NAMALWA (cell line): ENCODE data around the gene SIGLEC1.

Experiments used
- DNase-seq: peaks from one replicate; pipeline ENCODE4 v3.0.0-alpha.2; 2015; ENCODE audit warnings: low spot score

The SIGLEC1 gene

DNA sequence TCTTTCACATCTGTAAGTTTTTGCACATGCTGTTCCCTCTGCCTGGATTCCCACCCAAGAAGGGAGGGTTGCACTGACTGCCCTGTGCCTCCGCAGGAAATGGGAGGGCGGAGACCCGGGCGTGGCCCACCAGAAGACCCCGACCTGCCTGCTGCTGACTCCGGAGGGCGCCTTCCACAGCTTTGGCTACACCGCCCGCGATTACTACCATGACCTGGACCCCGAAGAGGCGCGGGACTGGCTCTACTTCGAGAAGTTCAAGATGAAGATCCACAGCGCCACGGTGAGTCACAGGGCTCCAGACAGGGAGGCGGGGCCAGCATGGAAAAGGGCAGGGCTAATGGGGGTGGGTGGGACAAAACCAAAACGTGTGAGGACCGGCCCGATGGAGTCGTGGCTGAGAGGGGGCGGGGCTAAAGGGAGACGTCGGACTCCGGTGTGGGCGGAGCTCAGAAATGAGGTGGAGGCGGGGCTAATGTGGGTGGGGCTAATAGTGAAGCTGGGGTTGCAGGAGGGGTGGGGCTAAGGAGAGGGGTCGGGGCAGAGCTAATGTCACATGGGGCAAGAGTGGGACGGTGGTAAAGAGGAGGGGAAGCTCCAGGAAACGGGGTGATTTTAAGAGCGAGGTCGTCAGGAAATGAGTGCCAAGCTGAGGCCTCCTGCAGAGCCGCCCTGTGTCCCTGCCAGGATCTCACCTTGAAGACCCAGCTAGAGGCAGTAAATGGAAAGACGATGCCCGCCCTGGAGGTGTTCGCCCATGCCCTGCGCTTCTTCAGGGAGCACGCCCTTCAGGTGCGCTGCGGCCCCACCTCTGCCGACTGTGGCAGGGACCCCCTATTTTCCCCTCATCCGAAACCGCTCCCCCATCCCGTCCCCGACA is 32.6 kb upstream of the SIGLEC1 start:
- peak; percentile 79 for DNase-seq

DNA sequence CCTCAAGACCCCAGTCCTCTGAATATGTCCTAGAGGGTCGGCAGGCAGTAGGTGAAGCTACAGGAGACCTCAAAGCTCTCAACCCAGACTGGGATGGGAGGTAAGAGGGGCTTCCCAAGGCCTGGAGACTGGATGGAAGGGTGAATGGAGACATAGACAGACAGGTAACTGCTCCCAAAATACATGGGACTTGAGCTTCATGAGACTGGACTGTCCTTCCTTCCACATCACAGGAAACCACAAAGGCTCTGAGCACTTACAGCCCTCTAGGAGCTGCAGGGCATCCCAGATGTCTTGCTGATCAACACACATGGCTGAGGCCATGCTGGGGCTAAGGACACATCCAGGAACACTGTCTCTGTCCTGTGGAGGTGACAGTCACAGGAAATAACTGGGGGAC is 31.6 kb upstream of the SIGLEC1 start:
- no peak for DNase-seq

DNA sequence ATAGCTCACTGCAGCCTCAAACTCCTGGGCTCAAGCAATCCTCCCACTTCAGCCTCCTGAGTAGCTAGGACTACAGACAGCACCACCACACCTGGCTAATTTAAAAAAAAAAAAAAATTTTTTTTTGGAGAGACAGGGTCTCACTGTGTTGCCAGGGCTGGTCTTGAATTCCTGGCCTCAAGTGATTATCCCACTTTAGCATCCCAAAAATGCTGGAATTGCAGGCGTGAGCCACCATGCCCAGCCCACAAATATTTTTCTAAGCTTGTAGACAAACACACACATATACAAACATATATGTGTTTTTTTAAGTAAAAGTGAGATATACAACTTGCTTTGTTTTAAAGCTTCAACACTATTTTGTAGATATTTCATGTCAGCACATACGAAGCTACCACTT is 30.9 kb upstream of the SIGLEC1 start:
- no peak for DNase-seq

DNA sequence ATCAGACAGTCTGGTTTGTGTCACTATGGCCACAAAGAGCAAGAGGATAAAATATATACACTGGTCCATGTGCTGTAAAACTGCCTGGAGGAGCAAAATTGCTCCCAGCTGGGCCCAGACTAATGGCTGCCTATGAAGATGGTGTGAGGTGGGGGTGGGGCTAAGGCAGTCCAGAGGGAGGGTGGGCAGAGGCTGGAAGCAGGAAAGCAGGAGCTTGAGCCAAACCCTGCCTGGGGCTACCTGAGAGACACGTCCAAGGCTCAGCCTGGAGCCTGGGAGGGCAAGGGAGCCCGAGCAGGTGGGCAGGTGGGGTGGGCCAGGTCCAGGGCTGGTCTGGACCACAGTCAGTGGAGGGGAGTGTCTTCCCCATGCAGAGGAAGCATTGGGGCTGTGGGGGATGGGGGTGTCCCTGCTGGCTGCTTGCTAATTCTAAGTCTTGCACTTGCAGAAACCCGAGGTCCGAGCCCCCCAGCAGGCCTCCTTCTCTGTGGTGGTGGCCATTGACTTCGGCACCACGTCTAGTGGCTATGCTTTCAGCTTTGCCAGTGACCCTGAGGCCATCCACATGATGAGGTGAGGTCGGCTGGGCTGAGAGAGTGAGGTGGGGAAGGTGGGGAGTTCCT is 29.5 kb upstream of the SIGLEC1 start:
- DNase-seq = no peak

DNA sequence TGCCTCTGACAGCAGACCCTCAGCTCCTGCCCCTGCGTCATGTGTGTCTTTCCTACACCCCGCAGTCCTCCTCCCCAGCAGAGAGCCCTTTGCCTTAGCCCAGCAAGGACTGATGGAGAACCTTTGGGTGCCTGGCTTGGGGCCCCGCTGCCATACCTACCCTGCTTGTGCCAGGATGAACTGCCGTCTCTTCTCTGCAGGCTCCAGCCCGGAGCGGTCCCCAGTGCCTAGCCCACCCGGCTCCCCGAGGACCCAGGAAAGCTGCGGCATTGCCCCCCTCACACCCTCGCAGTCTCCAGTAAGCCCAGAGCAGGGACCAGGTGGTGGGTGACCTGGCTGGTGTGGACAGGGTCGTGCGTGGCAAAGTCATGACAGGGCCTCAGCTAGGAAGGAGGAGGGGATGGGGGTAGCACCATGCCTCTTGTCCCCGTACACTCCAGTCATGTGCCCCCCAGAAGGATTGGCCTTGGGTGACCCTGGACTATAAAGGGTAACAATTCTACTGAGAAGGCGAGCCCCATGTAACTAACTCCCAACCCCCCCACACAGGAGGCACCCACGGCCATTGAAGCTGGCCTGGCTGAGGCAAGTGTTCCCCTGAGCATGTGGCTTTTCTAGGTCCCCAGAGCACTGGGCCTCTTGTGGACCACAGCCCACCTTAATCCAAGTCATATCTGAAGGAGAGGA is 28.4 kb upstream of the SIGLEC1 start:
- no peak for DNase-seq

DNA sequence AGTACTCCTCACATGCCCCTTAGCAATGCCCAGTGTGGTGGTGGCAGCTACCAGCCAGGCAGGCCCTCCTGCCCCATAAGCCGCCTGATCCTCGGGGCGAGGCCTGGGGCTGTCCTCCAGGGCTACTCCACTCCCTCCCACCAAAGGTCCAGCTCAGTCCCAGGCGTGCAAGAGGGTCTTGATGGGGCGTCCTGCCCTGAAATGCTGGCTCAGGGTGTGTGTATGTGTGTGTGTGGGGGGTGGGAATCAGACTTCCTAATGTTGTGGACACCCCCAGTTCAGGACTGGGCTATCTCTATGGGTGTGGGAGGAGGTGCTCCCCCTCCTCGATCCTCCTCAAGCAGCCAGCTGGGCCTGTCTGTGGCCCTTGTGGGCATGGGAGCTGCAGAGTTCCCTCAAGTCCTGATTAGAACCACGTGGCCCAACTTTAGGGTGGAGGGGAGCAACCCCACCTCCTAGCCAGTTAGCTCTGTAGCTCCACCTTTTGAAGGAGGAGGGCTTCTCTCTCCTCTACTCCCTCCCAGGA is 27.6 kb upstream of the SIGLEC1 start:
- DNase-seq = no peak

DNA sequence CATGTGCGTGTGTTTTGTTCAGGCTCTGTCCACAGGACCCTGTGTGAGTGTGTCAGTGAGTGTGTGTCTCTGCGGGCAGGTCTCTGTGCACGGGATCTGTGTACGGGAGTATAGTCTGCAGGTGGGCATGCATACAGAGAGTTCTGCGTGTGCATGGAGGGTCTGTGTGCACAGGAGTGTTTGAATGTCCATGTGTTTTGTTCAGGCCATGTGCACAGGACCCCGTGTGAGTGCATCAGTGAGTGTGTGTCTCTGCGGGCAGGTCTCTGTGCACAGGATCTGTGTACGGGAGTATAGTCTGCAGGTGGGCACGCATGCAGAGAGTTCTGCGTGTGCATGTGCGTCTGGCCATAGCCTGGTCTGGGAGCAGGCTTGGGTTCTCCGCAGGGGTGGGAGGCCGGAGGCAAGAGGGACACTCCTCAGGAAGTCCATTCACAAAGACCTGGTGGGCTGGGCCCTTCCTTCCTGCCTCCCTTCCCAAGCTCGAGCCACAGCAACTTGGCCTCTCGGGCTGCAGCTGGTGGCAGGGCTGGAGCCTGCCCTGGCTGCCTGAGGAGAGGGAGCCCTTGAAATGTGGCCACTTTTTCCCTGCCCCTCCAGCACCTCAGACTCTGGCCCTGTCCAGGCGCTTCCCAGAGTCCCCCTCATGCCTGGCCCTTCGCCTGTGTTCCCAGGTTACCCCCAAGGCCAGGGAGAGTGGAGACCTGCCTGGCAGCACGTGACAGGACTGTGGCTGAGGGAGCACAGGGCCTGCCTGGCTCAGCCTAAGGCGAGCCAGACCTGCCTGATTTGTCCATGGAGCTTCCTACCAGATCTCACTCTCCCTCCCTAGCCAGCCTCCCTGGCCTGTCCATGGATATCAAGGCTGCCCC is 26.9 kb upstream of the SIGLEC1 start:
- DNase-seq = no peak

DNA sequence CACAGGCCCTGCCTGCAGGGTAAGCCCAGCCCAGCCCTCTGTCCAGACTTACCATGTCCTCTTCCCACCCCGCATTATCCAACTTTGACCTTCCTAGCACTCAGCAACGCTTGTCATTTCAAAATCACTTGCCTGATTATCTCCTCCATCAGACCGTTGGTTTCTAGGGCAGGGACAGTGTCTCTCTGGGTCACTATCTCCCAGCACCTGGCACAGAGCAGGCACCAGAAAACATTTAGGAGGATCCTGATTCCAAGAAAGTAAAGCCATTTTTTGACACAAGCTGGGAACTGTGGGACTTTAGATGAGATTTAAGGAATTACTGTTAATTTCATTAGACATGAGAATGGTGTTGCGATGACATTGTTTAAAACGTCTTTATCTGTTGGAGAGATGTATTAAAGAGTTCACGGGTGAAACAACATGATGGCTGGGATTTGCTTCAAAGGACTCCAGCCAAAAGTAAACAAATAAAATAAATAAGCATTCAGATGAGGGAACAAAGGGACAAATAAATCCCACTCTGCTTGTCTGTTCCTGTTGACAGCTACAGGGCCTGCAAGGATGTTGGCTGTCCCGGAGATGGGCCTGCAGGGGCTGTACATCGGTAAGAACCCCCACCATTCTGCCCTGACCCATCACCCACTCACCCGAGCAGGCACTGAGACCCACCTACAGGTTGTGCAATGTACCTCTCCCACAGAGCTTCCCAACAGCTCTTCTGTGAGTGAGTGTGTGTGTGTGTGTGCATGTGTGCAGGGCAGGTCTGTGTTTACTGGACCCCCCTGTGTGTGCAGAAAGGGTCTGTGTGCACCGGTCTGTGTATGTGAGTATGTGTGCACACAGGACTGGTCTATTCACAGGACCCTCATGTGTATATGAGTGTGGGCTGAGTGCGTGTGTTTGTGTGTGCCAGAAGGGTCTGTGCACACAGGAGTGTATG is 26.0 kb upstream of the SIGLEC1 start:
- no peak for DNase-seq

DNA sequence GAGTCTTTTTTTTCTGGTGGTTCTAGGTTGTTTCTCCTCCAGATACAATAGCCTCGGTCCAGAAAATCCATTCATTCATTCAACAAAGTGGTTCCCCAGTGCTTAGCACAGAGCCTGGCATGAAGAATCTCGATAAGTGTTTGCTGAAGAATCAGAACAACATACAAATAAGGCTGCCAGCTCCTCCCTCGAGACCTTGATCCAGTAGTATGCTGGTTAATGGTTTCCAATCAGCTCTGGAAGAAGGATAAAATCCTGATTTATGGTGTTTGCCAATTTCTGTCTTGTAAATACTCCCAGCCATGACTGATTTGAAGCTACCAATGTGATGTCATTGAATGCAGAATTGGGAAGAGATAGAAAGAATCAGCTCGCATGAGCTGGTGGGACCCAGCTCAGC is 23.4 kb upstream of the SIGLEC1 start:
- no peak for DNase-seq

DNA sequence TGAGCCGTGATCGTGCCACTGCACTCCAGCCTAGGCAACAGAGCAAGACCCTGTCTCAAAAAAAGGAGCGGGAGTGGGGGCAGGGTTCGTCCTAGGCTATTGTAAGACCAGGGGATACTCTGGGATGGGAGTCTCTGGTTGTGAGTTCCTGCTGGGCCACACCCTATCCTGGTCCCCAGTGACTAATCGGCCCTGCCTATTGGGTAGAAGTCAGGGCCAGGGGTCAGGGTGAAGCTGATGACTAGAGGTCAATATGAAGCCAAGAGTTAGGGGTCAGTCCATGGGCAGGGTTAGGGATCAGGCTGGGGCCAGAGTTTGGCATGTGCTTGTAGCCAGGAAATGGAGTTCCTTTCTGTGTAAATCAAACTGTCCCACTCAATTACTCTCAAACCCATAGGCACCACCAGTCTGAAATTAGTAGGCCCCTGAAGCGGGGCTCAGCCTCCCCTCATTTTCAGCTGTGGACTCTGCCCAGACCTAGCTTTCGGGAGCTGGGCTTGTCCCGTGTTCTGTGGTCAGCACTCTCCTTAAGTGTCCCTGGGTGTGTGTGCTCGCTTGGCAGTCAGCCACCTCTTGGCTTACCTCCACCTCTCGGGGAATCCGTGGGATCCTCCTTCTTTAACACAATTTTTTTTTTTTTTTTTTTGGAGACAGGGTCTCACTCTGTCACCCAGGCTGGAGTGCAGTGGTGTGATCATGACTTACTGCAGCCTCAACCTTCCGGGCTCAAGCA is 21.9 kb upstream of the SIGLEC1 start:
- no peak for DNase-seq

DNA sequence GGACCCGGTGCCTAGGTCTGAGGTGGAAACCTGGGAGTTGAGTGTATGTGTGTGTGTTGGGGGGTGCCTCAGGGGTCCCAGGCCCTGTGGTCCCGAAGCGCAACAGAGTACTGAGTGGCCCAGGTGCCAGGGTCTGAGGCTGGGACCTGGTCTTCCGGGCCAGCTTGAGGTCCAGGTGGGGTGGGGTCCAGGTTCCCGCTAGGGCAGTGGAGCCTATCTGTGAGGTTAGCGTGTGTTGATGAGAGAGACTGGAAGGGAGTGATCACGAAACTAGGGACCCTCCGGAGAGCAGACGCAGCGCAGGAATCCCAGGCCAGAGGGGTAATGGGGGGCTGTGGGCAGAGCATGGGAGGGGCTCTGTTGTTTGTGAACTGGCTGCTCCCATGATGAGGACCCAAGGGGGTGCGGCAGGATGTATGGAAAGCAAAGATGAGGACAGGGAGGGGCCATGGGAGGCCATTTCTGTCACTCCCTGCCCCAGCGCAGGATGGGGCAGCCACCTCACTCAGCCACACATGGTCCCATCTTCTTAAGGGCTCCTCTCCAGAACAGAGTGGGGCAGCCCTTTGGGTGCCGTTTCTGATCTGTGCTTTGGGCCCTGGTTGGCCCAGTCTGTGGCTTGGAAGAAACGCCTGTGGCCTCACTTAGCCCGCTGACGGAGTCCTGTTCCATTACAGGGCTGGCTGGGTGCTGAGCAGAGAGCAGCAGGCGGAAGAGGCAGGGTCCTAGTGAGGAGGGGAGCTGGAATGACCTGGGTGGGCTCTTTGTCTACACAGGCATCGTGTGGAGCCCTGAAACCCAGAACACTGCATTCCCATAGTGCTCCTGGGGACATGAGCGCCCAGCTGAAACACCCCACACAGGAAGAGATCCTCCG is 21.0 kb upstream of the SIGLEC1 start:
- DNase-seq = no peak

DNA sequence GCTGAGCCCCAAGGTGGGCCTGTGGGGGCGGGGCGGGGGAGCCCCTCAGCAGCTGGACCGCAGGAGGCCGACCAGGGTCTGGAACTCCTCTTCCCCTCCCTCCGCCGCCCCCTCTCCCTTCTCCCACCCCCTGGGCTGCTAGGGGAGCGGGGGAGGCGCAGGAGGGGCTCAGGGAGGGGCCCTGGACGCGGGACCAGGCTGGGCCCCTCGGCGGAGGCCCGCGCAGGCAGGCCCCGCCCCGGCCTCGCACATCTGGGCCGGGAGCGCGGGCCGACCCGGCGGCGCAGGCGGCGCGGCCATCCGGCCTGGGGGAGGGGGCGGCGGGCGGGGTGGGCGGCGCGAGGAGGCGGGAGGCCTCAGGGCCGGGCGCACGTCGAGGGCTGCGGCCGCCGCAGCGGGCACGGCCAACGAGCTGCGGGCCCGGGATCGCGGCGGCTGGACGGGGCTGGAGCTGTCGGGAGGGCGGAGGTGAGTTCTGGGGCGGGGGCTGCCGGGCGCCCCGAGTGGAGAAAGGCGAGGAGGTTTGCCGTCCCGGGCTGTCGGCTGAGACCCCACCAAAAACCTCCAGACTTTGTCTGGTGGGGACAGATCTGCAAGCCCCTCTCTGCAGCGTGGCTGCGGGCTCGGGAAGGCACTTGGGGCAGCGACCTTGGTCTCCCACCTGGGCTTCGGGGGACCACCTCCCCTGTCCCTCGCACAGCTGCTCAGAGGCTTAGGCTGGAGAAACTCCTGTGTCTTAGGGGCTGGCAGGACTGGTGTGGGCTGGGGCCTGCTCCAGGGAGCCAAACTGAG is 20.1 kb upstream of the SIGLEC1 start, which contains the start of gene HSPA12B:
Gene HSPA12B, plus strand, starts transcription at position 359 of the 792 bp plus-strand sequence. CDS start 5,990 bp downstream, outside the sequence.
- no peak for DNase-seq

DNA sequence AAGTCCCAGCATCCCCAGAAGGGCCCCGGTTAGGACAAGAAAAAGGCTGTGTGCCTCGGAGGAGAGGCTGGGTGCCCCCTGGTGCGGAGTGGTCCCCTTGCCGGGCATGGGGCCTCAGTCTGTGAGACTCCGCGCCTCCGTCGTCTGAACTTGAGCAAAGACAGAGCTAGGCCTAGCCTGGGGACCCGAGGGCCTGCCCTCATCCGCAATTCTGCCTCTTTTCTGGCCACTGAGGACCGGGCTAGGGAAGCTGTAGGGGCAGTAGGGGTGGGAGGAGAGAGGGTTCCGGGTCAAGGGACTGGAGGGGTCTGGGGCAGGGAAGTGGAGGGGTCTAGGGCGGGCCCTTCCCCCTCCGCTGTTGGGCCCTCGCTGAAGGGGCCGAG is 19.5 kb upstream of the SIGLEC1 start:
- no peak for DNase-seq

DNA sequence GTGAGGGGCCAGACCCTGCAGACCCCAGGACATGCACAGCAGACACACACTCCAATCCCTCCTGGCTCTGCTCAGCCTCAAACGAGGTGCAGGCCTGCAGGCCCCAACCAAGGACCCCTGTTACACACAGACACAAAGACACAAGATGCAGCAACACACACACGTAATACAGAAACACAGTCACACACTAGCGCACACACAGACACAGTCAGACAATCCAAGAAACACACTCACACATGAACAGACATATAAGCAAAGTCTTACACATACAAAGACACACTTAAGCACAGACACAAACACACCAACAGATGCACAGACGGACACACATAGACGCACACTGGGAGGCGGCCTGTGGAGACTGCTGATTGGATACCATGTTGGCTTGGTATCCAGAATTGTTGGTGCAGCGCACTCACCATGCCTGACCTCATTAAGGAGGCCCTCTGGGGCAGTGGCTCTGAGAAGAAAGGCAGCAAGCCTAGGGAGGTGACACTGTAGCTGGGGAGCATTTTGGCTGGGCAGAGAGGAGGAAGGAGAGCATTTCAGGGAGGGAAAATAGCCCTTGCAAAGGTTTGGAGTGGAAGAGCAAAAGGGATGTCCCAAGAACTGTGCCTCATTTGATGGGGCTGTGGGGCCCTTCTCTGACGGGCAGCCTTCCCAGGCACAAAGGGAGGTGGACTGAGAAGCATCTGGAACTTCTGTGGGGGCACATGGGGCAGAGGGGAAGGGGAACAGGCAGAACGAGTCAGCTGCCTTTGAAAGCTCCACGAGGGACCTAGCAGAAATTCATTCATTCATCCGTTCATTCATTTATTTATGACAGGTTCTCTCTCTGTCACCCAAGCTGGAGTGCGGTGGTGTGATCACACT is 18.6 kb upstream of the SIGLEC1 start:
- no peak for DNase-seq

DNA sequence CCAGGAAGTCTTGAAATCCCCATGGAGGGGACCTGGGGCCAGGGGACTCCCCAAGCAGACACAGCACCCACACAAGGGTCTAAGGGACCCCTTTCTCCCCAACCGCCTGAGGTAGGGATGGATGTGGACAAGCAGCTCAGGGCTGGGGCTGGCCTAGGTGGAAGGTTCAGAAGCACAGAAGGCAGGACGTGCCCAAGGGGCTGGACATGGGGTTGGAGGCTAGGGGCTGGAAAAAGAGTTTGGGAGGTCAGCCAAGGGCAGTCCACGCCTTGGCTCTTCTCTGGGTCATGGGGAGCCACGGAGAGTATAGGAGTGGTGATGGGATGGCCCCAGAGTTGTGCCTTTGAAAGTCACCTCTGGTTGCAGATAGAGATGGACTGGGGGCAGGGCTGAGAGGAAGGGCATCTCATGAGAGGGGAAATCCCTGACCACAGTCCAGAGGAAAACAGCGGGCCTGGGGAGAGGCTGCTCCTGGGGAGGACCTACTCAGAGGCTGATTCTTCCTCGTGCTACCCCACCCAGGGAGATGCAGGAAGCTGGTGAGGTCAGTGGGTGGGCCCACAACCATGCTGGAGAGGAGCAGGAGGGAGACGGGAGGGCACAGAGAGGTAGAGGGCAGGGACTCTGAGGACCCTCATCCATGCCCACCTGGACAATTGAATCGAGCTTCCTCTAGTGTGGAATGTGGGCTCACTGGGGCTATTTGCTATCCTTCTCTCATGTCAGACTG is 17.6 kb upstream of the SIGLEC1 start:
- DNase-seq = no peak

DNA sequence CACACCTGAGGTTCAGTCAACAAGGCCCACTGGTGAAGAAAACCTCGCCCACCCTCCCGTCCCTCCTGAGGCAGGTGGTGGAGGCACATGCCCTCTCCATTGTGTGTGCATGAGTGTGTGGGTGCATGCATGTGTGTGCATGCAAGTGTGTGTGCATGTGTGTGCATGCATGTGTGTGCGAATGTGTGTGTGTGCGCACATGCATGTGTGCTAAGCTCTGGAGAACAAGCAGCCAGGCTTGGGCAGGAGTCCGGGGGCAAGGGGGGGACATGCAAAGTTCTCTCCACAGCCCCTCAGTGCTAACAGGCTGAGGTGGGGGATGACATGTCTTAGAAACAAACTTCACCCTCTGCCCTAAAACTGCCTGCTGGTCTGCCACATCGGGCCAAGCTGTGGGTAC is 17.0 kb upstream of the SIGLEC1 start:
- no peak for DNase-seq
